HEK293 (cell line): ENCODE results near the gene ESR2.

Source experiments
- CTCF ChIA-PET: fragments of 350-600 bp; formaldehyde crosslinking; extraction: SDS; loops from one replicate; lab custom pipeline; 2021; ENCODE audit warnings: antibody characterized with exemption; lab: Yijun Ruan, JAX
- POLR2A ChIA-PET: fragments of 300-600 bp; formaldehyde crosslinking; extraction: SDS; loops from one replicate; lab custom pipeline; 2020; ENCODE audit warnings: antibody characterized with exemption, inconsistent platforms; lab: Yijun Ruan, JAX
- H3K27ac ChIP-seq: fragments of 200-500 bp; sonication (Bioruptor generic); 2 replicates; pipeline ENCODE4 v1.5.1; 2014; ENCODE audit warnings: low read depth, low read length, control low read depth, inconsistent platforms; ENCODE audit errors: extremely low read depth
- H3K36me3 ChIP-seq, 2 experiments: fragments of 200-500 bp in 1 of 2; sonication (Bioruptor generic) in 1 of 2; 1 replicate in 1 of 2; 2 replicates in 1 of 2; pipeline ENCODE4 v1.5.1; 2014 to 2017; ENCODE audit warnings: inconsistent platforms in 2 of 2, low read length in 2 of 2; ENCODE audit not compliant: control insufficient read depth in 2 of 2, insufficient read depth in 1 of 2
- H3K4me1 ChIP-seq: fragments of 200-500 bp; sonication (Bioruptor generic); 2 replicates; pipeline ENCODE4 v1.5.1; 2014; ENCODE audit warnings: mild to moderate bottlenecking, low read length, inconsistent platforms; ENCODE audit not compliant: control insufficient read depth, insufficient read depth
- H3K4me3 ChIP-seq: 2 replicates; pipeline ENCODE4 v1.5.1; 2011; ENCODE audit warnings: low read depth, mild to moderate bottlenecking, control low read depth, low read length, moderate library complexity
- H3K9me3 ChIP-seq: fragments of 200-500 bp; sonication (Bioruptor generic); 2 replicates; pipeline ENCODE4 v1.5.1; 2014; ENCODE audit warnings: low read depth, low read length, inconsistent platforms; ENCODE audit not compliant: control insufficient read depth, insufficient read depth
- KLF16 ChIP-seq: fragments of 450-650 bp; formaldehyde crosslinking; IDR thresholded peaks from 2 replicates; pipeline ENCODE4 v1.5.1; 2017; ENCODE audit warnings: missing biosample characterization, missing genetic modification characterization
- SETDB1 ChIP-seq: IDR thresholded peaks from one replicate; pipeline ENCODE4 v1.6.1; 2017; ENCODE audit warnings: mild to moderate bottlenecking, low read length, moderate library complexity, mixed read lengths; ENCODE audit not compliant: insufficient read length
- TSHZ1 ChIP-seq: fragments of 450-650 bp; formaldehyde crosslinking; IDR thresholded peaks from 2 replicates; pipeline ENCODE4 v1.5.1; 2016; ENCODE audit warnings: missing biosample characterization, missing genetic modification characterization, borderline replicate concordance
- ZFP41 ChIP-seq: fragments of 450-650 bp; formaldehyde crosslinking; IDR thresholded peaks from 2 replicates; pipeline ENCODE4 v1.5.1; 2016; ENCODE audit warnings: missing biosample characterization, missing genetic modification characterization, borderline replicate concordance
- ZNF174 ChIP-seq: fragments of 450-650 bp; formaldehyde crosslinking; IDR thresholded peaks from 2 replicates; pipeline ENCODE4 v1.5.0; 2017; ENCODE audit warnings: missing biosample characterization, mild to moderate bottlenecking, missing genetic modification characterization
- ZNF221 ChIP-seq: fragments of 450-650 bp; formaldehyde crosslinking; IDR thresholded peaks from 2 replicates; pipeline ENCODE4 v1.5.1; 2017; ENCODE audit warnings: missing biosample characterization, missing genetic modification characterization, borderline replicate concordance
- ZNF274 ChIP-seq, 2 experiments: fragments of 200-500 bp in 1 of 2; fragments of 450-650 bp in 1 of 2; sonication (Bioruptor generic) in 1 of 2; formaldehyde crosslinking in 1 of 2; IDR thresholded peaks; 2 replicates each; pipeline versions ENCODE4 v1.5.1 to v1.6.1; 2014 to 2016; ENCODE audit warnings: borderline replicate concordance in 1 of 2, inconsistent platforms in 1 of 2, low read length in 1 of 2, missing biosample characterization in 1 of 2, missing genetic modification characterization in 1 of 2
- ZNF341 ChIP-seq: fragments of 450-650 bp; formaldehyde crosslinking; IDR thresholded peaks from 2 replicates; pipeline ENCODE4; 2016; ENCODE audit warnings: low read depth, missing biosample characterization, missing genetic modification characterization
- ZNF510 ChIP-seq: fragments of 450-650 bp; formaldehyde crosslinking; IDR thresholded peaks from 2 replicates; pipeline ENCODE4 v1.5.1; 2018; ENCODE audit warnings: mild to moderate bottlenecking, missing genetic modification characterization, missing biosample characterization; ENCODE audit not compliant: insufficient replicate concordance
- ZNF544 ChIP-seq: fragments of 450-650 bp; formaldehyde crosslinking; IDR thresholded peaks from 2 replicates; pipeline ENCODE4 v1.5.0; 2017; ENCODE audit warnings: missing biosample characterization, missing genetic modification characterization
- ZNF549 ChIP-seq: fragments of 450-650 bp; IDR thresholded peaks from 2 replicates; pipeline ENCODE4 v1.5.1; 2018; ENCODE audit warnings: missing biosample characterization, missing genetic modification characterization, mild to moderate bottlenecking, inconsistent platforms, moderate library complexity
- ZNF626 ChIP-seq: fragments of 450-650 bp; sonication (Bioruptor Pico); formaldehyde crosslinking; IDR thresholded peaks from 2 replicates; pipeline ENCODE4 v1.5.1; 2018; ENCODE audit warnings: missing biosample characterization, missing genetic modification characterization, inconsistent platforms
- ZNF660 ChIP-seq: fragments of 450-650 bp; IDR thresholded peaks from 2 replicates; pipeline ENCODE4 v1.5.1; 2018; ENCODE audit warnings: missing biosample characterization, mild to moderate bottlenecking, missing genetic modification characterization
- ZNF837 ChIP-seq: fragments of 450-650 bp; formaldehyde crosslinking; IDR thresholded peaks from 2 replicates; pipeline ENCODE4 v1.5.1; 2016; ENCODE audit warnings: missing biosample characterization, missing genetic modification characterization
- ZSCAN4 ChIP-seq: fragments of 450-650 bp; formaldehyde crosslinking; IDR thresholded peaks from 2 replicates; pipeline ENCODE4 v1.5.1; 2017; ENCODE audit warnings: missing biosample characterization, missing genetic modification characterization
- TF ChIP-seq, protein P1 (sequence below): fragments of 450-650 bp; IDR thresholded peaks from 2 replicates; pipeline ENCODE4 v1.5.1; 2018; ENCODE audit warnings: missing biosample characterization, mild to moderate bottlenecking, missing genetic modification characterization

ESR2 gene

DNA sequence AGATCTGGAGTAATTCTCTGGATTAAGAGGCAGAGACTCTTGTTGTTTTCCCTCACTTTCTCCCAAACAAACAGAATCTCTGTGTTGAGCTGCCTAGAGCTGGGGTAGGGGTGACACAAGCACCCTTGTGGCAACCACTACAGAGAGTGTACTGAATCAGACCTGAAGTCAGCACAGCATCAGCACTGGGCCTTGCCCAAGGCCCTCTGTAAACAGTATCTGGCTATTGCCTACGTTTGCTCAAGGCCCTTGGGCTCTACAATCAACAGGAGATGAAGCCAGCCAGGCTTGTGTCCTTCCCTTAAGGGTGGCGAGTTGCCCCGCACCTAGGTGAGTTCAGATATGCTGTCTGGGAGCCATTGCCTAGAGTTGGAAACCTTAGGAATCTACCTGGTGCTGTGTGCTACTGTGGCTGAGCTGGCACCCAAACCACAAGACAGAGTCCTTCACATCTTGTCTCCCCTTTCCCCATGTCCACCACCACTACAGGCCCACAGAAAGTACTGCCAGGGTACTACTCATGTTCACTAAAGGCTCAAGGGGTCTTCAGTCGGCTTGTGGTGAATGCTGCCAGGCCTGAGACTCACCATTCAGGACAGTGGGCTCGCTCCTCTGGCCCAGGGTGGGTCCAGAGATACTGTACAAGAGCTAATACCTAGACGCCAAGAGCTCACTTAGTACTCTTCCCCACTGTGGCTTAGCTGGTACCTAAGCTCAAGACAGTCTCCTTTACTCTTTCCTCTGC, 234.5 kb downstream of the ESR2 start:
- CTCF ChIA-PET, result interaction anchor here (0.7 to 1.1 kb wide), 3 partner anchors 11 to 129 kb away, joined by 3 to 4 read pairs (median 3); no protein-coding TSS in a partner anchor
- Histone ChIP-seq H3K9me3 (no peaks in the 10 kb centered on the region), H3K4me1 (no peaks in the 10 kb centered on the region), H3K4me3 (no peak overlapping the region), H3K27ac (no peak overlapping the region), H3K36me3 (peaks cover 9 to 13% of the 10 kb centered on the region in 2 experiments)
- TF ChIP-seq ZNF274 (IDR thresholded peaks at IDR 0.05; ENCODE audit: low read length) (no peak), ZNF274 (tag by site-specific recombination; IDR thresholded peaks at IDR 0.05; ENCODE audit: borderline replicate concordance) (no peak), ZNF341 (no peak)
- TF ChIP-seq, protein P1, sequence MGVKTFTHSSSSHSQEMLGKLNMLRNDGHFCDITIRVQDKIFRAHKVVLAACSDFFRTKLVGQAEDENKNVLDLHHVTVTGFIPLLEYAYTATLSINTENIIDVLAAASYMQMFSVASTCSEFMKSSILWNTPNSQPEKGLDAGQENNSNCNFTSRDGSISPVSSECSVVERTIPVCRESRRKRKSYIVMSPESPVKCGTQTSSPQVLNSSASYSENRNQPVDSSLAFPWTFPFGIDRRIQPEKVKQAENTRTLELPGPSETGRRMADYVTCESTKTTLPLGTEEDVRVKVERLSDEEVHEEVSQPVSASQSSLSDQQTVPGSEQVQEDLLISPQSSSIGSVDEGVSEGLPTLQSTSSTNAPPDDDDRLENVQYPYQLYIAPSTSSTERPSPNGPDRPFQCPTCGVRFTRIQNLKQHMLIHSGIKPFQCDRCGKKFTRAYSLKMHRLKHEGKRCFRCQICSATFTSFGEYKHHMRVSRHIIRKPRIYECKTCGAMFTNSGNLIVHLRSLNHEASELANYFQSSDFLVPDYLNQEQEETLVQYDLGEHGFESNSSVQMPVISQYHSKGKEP, result no peak
- POLR2A ChIA-PET, result no interaction called here

DNA sequence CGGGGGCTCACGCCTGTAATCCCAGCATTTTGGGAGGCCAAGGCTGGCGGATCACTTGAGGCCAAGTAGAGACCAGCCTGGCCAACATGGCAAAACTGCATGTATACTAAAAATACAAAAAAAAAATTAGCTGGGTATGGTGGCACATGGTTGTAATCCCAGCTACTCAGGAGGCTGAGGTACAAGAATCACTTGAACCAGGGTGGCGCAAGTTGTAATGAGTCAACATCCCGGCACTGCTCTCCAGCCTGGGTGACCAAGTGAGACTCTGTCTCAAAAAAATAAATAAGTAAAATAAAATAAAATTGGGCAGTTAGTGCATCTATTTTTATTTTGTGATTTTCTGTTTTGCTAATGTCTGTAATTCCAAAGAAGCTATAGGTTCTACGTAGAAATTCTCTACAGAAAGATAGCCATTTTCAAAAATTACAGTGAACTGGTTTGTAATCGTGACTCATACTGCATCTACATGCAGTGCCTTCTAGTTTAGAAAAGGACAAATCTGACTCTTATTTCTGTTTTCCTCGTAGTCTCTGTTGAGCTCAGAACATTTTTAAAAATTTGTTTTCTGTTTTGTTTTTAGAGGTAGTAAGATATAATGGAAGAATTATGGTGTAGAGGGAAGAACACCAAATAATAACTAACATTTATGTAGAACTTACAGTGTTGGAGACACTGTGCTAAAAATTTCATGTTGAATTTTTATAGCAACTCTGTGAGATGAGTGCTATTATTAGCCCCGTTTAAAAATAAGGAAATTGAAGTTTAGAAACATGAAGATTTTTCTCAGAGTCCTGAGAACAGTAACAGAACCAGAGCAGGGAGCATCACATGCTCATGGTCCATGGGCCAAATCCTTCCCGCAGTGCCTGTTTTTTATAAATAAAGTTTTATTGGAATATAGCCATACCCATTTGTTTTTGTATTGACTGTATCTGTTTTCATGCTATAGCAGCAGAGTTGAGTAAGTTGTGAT, 240.2 kb downstream of the ESR2 start:
- no peaks in the 10 kb centered on the region for H3K9me3 ChIP-seq
- H3K36me3 ChIP-seq, result peaks cover 18 to 28% of the 10 kb centered on the region in 2 experiments
- H3K4me1 ChIP-seq, result no peaks in the 10 kb centered on the region
- CTCF ChIA-PET, result interaction anchor here (0.8 to 1.0 kb wide), 2 partner anchors 8 to 24 kb away, joined by 3 read pairs; no protein-coding TSS in a partner anchor
- no peak overlapping the region for H3K4me3 ChIP-seq
- TF ChIP-seq ZFP41, result no peak
- no peak for TF ChIP-seq ZNF837 (tag by site-specific recombination)
- TF ChIP-seq, all 188 proteins: peak for 0
- no peak overlapping the region for H3K27ac ChIP-seq
- POLR2A ChIA-PET, result no interaction called here

- ChIA-PET POLR2A (no interaction called here), CTCF (no interaction called here)
- Histone ChIP-seq H3K4me1 (no peaks in the 10 kb centered on the region), H3K36me3 (peaks cover 14 to 25% of the 10 kb centered on the region in 2 experiments), H3K27ac (no peak overlapping the region), H3K9me3 (no peaks in the 10 kb centered on the region), H3K4me3 (no peak overlapping the region)
- peak; percentile 92 for TF ChIP-seq ZNF510 (tag by site-specific recombination)
- TF ChIP-seq KLF16, result no peak
Measured at GRCh38 chr14:64049616-64050381, 244.4 kb downstream of the ESR2 start.

DNA sequence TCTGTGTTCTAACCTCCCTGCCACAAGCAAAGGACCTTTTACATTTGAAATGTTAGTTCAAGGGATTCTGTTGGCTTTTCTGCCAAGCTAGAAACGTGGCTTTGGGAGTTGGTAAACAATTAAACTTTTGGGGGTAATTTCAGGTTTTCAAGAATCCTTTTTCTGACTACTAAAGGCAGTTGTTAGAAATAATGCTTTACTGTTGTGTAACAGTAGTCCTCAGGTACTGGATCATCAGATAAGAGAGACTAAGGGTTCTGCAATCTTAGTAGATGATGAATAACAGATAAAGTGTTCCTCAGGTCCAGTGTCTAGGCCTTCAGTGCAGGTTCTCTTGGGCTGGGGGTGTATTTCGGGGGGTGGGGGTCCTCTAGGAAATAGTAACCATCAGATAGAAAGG, 249.1 kb downstream of the ESR2 start:
- Histone ChIP-seq H3K36me3 (peaks cover 7% of the 10 kb centered on the region in 2 experiments; a peak in 2 of 3 replicates), H3K4me1 (no peaks in the 10 kb centered on the region), H3K9me3 (no peaks in the 10 kb centered on the region), H3K27ac (no peak overlapping the region), H3K4me3 (no peak overlapping the region)
- ChIA-PET CTCF (no interaction called here), POLR2A (no interaction called here)
- TF ChIP-seq ZNF626 (tag by site-specific recombination) (no peak), ZNF174 (no peak), ZNF221 (no peak), ZNF544 (tag by site-specific recombination) (no peak), ZNF549 (tag by site-specific recombination) (no peak), ZNF660 (tag by site-specific recombination) (no peak), TSHZ1 (no peak), ZSCAN4 (no peak), SETDB1 (no peak)
